ENCODE results near the gene CYB561A3.

CYB561A3 gene

DNA sequence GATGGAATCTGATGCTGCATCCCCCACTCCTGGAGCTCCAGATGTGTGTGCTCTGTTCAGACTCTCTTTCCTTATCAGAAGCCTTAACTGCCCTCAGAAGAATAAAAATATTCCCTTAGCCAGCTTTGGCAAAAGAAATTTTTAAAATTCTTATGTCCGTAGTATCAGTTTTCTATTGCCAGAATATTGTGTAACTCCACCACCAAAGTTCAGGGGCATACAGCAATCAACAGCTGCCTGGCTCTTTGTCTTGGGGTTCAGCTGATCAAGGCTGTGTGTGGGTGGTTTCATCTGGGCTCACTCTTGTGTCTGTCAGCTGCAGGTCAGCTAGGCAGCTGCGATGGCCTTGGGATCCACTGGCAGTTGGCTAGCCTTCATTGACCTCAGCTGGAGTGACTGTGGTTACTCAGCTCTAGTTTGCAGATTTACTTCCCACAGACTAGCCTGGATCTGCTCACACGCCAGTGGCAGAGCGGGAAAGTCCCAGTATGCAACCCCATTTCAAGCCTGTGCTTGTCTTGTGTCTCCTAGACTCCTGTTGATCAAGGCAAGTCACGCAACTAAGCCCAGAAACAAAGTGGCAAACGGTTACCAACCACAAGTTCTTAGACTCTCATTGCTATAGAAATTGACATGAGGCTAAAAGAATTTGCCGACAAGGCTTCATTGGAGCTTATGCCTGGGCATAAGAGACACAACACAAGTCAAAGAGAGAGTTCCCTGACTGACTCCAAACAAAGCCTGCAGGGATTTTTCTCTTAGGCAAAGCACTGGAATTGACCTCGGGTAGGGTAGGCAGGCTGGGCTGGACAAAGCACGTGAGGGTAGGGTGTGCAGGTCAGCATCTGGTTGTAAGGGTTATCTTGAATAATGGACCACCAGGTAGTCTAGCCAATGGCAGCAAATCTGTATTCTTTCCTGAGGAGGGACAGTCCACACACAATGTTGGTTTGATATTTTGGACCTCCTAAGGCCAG lies 8.0 kb upstream of the CYB561A3 start:
- peak; percentile 68 for DNase-seq (ENCODE audit: low read depth, low spot score)

DNA sequence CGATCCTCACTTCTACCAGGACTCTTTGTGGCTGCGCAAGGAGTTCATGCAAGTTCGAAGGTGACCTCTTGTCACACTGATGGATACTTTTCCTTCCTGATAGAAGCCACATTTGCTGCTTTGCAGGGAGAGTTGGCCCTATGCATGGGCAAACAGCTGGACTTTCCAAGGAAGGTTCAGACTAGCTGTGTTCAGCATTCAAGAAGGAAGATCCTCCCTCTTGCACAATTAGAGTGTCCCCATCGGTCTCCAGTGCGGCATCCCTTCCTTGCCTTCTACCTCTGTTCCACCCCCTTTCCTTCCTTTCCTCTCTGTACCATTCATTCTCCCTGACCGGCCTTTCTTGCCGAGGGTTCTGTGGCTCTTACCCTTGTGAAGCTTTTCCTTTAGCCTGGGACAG lies 7.0 kb upstream of the CYB561A3 start:
- no peak for DNase-seq (ENCODE audit: low read depth, low spot score)

- no peak for DNase-seq (ENCODE audit: low read depth, low spot score)
Observed at GRCh38 chr11:61367406-61367805, 5.7 kb upstream of the CYB561A3 start.

DNA sequence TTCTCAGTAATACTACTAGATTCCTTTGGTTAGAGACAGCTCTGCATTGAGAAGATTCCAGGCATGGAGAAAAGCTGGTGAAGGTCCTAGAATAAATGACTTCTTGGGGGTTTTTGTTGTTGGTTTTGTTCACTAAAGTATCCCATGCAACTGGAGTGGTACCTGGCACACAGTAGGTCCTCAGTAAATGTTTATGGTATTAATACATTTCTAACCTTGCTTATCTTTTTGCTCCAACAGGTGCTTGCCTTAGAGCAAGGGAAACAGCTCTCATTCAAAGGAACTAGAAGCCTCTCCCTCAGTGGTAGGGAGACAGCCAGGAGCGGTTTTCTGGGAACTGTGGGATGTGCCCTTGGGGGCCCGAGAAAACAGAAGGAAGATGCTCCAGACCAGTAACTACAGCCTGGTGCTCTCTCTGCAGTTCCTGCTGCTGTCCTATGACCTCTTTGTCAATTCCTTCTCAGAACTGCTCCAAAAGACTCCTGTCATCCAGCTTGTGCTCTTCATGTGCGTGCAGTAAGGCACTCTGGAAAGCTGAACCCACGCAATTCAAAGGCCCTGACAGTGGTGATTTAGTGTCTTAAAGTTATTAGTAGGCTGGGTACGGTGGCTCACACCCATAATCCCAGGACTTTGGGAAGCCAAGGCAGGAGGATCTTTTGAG lies 2.5 kb upstream of the CYB561A3 start:
- DNase-seq (ENCODE audit: low read depth, low spot score): no peak

GRCh38 chr11:61362542-61362875 lies 827 bp upstream of the CYB561A3 start:
- DNase-seq (ENCODE audit: low read depth, low spot score): peak; percentile 69

DNA sequence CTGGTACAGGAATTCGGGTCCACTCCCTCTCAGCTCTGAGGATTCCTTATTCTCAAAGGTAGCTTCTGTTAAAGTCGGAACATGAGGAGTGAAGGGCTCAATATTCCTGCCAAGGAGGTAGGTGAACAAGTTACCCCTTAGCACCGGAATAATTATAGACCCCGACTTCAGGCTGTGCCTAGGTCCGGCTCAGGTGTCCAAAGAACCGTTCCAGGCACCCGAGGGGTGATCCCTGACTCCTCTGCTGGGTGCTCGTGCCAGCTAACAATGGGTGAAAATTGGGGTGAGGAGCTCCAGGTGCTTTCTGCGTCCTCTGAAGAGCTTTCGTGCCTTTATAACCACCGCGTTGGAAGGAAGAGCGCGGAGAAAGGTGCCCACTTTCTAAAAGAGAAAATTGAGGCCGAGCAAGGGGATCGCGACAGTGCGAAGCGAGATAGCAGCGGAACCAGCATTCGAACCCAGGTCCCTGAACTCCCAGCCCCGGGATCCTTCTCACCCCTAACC lies 393 bp downstream of the CYB561A3 start:
- DNase-seq (ENCODE audit: low read depth, low spot score): no peak

- DNase-seq (ENCODE audit: low read depth, low spot score): no peak
Observed at GRCh38 chr11:61359516-61359915, 2.2 kb downstream of the CYB561A3 start.

GRCh38 chr11:61358566-61358965 lies 3.1 kb downstream of the CYB561A3 start:
- no peak for DNase-seq (ENCODE audit: low read depth, low spot score)

- DNase-seq (ENCODE audit: low read depth, low spot score): no peak
Observed at GRCh38 chr11:61357894-61358239, 3.8 kb downstream of the CYB561A3 start.

GRCh38 chr11:61357233-61357893 lies 4.3 kb downstream of the CYB561A3 start:
- DNase-seq (ENCODE audit: low read depth, low spot score): no peak

DNA sequence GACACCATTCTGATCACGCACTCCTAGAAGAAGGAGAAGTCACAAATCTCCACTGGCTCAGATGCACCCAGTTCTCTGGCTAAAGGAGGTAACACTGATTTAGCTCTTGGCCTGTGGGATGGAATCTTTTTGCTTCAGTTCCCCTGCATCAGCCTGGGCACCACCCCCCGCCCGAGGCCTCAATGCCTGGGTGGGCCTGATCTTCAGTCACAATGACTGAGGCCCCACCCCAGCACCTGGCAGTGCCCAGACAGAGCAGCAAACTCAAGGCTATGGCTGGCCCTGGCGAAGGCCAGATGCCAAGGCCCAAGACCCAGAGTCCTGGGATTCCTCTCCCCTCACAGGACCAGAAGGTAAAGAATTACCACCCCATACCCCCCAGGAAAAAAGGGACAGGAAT lies 5.0 kb downstream of the CYB561A3 start:
- DNase-seq (ENCODE audit: low read depth, low spot score): no peak

DNA sequence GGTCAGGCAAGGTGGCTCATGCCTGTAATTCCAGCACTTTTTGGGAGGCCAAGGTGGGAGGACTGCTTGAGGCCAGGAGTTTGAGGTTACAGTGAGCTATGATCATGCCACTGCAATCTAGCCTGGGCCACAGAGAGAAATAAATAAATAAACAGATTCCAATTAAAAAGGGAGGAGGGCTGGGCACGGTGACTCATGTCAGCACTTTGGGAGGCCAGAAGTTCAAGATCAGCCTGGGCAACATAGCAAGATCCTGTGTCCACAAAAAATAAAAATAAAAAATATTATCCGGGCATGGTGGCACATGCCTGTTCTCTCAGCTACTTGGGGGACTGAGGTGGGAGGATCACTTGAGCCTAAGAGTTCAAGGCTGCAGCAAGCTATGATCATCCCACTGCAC lies 7.5 kb downstream of the CYB561A3 start:
- no peak for DNase-seq (ENCODE audit: low read depth, low spot score)

DNA sequence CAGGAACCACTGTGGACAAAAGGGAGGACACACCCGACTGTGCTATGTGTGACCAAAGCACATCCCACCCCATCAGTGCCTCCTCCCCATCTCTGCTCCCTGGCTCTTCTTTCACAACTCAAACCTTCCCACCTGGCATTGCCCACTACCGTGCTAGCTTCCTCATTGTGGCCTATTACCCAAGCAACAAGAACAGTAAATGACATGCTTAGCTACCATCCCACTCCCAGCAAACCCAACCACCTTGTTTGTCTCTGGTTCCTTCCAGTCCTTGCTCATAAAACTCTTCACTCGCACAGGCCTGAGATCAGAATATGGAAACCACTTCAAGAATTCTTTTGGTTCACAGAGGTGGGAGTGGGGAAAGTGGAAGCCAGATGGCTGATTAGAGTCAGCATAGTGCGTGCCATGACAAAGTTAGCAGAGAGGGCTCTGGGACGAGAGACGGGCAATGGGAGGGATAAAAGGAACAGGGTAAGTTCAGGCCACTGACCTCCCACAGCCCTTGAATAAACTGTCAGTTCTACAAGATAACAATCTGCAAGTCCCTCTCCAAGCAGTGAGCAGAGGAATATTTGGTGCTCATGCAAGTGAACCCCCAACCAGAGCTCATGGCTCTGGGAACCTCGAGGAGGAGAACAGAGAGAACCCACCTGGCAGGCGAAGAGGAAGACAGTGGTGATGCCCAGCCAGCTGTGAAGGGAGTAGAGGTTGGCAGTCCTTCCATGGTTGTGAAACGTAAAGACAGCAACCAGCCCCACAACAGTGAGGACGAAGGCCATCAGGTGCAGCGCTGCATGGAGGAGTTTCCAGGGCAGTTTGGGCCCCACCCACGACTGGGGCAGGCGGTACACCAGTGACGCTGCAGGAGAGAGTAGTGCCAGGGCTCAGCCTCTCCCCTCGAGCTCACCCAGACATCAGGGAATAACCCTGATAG lies 8.3 kb downstream of the CYB561A3 start:
- DNase-seq (ENCODE audit: low read depth, low spot score): no peak

- DNase-seq (ENCODE audit: low read depth, low spot score): no peak
Observed at GRCh38 chr11:61352038-61352437, 9.6 kb downstream of the CYB561A3 start.

GRCh38 chr11:61350803-61351202 lies 10.9 kb downstream of the CYB561A3 start:
- DNase-seq (ENCODE audit: low read depth, low spot score): no peak

DNA sequence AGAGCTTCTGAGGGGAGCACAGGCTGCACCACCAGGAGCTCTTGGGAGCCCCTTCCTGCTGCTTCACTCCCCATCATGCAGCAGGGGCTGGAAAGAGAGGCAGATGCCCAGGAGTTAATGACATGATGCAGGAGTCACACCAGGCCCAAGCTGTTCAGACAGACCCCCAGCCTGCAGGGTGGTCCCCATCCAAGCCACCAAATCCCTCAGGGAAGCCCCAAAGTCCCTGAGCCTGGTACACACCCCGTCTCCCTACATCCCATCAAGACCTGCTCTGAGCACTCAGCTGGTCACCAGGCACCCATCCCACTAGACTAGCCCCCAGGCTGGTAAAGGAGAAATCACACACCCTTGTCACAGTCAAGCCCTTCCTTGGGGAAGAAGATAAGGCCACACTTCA lies 11.3 kb downstream of the CYB561A3 start:
- DNase-seq (ENCODE audit: low read depth, low spot score): no peak

DNA sequence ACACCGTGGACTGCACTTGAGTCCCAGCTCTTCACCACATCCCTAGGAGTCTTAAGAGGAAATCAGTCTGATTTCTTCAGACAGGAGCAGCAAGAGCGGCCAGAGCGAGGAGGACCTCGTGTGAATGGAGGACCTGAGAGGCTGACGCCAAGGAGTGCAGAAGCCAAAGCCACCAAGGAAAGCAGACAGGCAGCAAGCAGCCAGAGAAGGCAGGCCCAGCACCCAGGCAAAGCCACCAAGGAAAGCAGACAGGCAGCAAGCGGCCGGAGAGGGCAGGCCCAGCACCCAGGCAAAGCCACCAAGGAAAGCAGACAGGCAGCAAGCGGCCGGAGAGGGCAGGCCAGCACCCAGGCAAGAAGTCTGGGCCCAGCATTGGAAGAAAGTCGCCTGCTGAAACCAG lies 11.8 kb downstream of the CYB561A3 start:
- no peak for DNase-seq (ENCODE audit: low read depth, low spot score)

GRCh38 chr11:61349189-61349751 lies 12.4 kb downstream of the CYB561A3 start:
- DNase-seq (ENCODE audit: low read depth, low spot score): no peak

GRCh38 chr11:61347916-61348461 lies 13.7 kb downstream of the CYB561A3 start:
- no peak for DNase-seq (ENCODE audit: low read depth, low spot score)

GRCh38 chr11:61345954-61346843 lies 15.5 kb downstream of the CYB561A3 start:
- no peak for DNase-seq (ENCODE audit: low read depth, low spot score)
